ENCODE results near the gene TRMT1L. TPM values are rescaled to one million over a fixed set of nuclear protein-coding genes. Genes with fewer than 3 reads are reported as not detected.

TRMT1L gene
- total and polyA plus RNA-seq, 10 of the 15 experiments (the other 5 are each of a cell fraction or from before 2014, with no cell fraction given): 3.5 to 35.2 (median 16.9) TPM

DNA sequence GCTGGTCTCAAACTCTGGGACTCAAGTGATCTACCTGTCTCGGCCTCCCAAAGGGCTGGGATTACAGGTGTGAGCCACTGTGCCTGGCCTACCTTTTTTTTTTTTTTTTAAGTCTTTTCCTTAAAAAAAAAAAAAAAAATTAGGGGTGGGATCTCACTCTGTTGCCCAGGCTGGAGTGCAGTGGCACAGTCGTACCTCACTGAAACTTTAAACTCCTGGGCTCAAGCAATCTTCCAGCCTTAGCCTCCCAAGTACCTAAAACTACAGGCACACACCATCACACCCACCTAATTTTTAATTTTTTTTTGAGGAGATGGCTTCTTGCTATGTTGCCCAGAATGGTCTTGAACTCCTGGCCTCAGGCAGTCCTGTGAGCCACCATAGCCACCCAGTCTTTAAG, 72.9 kb downstream of the TRMT1L start:
- no peaks in the 10 kb centered on the region; a peak in 2 of 4 replicates for H3K36me3 ChIP-seq (ENCODE audit: control insufficient read depth in 2 of 2, insufficient read depth in 2 of 2, low read length in 1 of 2)
- H3K9ac ChIP-seq (ENCODE audit: control insufficient read depth, insufficient read depth, low read length): no peak overlapping the region
- ChIA-PET CTCF (interaction anchor here (0.6 kb wide), 1 partner anchor 274 kb away, joined by 3 read pairs; no protein-coding TSS in a partner anchor), RAD21 (ENCODE audit: unreplicated experiment) (no interaction called here), SMC1A (ENCODE audit: uncharacterized antibody, unreplicated experiment) (no interaction called here), POLR2A (no interaction called here)
- intact Hi-C loops (cut with micrococcal nuclease; ENCODE audit: unreplicated experiment) (no loop called here), in situ Hi-C loops (cut with MboI) (no loop called here)
- H3K4me1 ChIP-seq (ENCODE audit: control insufficient read depth, insufficient read depth, low read length): no peaks in the 10 kb centered on the region
- H2AFZ ChIP-seq (ENCODE audit: control insufficient read depth, low read depth, low read length): no peak overlapping the region
- FAIRE-seq (no peak), DNase-seq (ENCODE audit: low read depth, low spot score) (no peak), ATAC-seq (no peak)
- H3K27me3 ChIP-seq (replicated peaks in 1 of 2; ENCODE audit: control insufficient read depth in 2 of 2, insufficient read depth in 2 of 2, low read length in 1 of 2): no peaks in the 10 kb centered on the region
- H4K20me1 ChIP-seq (ENCODE audit: control insufficient read depth, insufficient read depth): no peaks in the 10 kb centered on the region
- no TSS peak for BruUV-seq (replicated peaks)
- no peak overlapping the region for H3K4me2 ChIP-seq (ENCODE audit: control insufficient read depth, insufficient read depth)
- no peaks in the 10 kb centered on the region; the same call in 2 of the 3 replicates for H3K9me3 ChIP-seq (replicated peaks; ENCODE audit: control insufficient read depth, insufficient read depth, low read length)
- WGBS (ENCODE audit: insufficient coverage, insufficient replicate concordance, low lambda C conversion rate, missing lambda C conversion rate): 70% methylated on average over 2 of the region's 2 CpGs
- no peaks in the 10 kb centered on the region for H3K79me2 ChIP-seq (ENCODE audit: control insufficient read depth, insufficient read depth, low read length)
- H3K27ac ChIP-seq (ENCODE audit: control insufficient read depth, insufficient read depth): no peak overlapping the region
- no peak overlapping the region for H3K4me3 ChIP-seq
- TF ChIP-seq ZBTB4 (CRISPR knock-in tag; IDR thresholded peaks at IDR 0.05) (no peak), CTCF (IDR thresholded peaks at IDR 0.05 in 2 of 3, conservative IDR thresholded peaks at IDR 0.05 in 1 of 3; ENCODE audit: control insufficient read depth in 2 of 3, extremely low read depth in 1 of 3, insufficient read depth in 1 of 3, low read depth in 3 of 3, low read length in 3 of 3) (no peak), MTA2 (IDR thresholded peaks at IDR 0.05; ENCODE audit: low read depth) (no peak), CBX3 (IDR thresholded peaks at IDR 0.05; ENCODE audit: borderline replicate concordance, low read depth) (no peak), ZBTB33 (IDR thresholded peaks at IDR 0.05) (no peak), HCFC1 (IDR thresholded peaks at IDR 0.05; ENCODE audit: low read length) (no peak), CBFB (IDR thresholded peaks at IDR 0.05; ENCODE audit: low read depth) (no peak), RB1 (IDR thresholded peaks at IDR 0.05; ENCODE audit: borderline replicate concordance) (no peak), REST (IDR thresholded peaks at IDR 0.05; ENCODE audit: low read depth, low read length) (no peak)
- TF ChIP-seq, protein P1, sequence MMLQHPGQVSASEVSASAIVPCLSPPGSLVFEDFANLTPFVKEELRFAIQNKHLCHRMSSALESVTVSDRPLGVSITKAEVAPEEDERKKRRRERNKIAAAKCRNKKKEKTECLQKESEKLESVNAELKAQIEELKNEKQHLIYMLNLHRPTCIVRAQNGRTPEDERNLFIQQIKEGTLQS (IDR thresholded peaks at IDR 0.05; ENCODE audit: borderline replicate concordance, extremely low read depth, low read depth, low read length): no peak
- TF ChIP-seq, protein P2, sequence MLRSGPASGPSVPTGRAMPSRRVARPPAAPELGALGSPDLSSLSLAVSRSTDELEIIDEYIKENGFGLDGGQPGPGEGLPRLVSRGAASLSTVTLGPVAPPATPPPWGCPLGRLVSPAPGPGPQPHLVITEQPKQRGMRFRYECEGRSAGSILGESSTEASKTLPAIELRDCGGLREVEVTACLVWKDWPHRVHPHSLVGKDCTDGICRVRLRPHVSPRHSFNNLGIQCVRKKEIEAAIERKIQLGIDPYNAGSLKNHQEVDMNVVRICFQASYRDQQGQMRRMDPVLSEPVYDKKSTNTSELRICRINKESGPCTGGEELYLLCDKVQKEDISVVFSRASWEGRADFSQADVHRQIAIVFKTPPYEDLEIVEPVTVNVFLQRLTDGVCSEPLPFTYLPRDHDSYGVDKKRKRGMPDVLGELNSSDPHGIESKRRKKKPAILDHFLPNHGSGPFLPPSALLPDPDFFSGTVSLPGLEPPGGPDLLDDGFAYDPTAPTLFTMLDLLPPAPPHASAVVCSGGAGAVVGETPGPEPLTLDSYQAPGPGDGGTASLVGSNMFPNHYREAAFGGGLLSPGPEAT (IDR thresholded peaks at IDR 0.05; ENCODE audit: low read depth): no peak
